NB4 (cell line): ENCODE data around the gene CHTF18.

Experiments
- MYC ChIP-seq: IDR thresholded peaks from 2 replicates; pipeline ENCODE4 v1.6.1; 2011; ENCODE audit warnings: low read depth, low read length
- POLR2A ChIP-seq: IDR thresholded peaks from 2 replicates; pipeline ENCODE4 v1.6.1; 2011; ENCODE audit warnings: mild to moderate bottlenecking; ENCODE audit not compliant: insufficient read length; ENCODE audit errors: extremely low read depth
- TF ChIP-seq, protein P1 (sequence below): IDR thresholded peaks from one replicate; pipeline ENCODE4 v1.5.1; 2012; ENCODE audit warnings: low read depth, low read length
- TF ChIP-seq, protein P2 (sequence below): IDR thresholded peaks from 2 replicates; pipeline ENCODE4 v1.6.1; 2011; ENCODE audit warnings: low read depth, low read length

DNA sequence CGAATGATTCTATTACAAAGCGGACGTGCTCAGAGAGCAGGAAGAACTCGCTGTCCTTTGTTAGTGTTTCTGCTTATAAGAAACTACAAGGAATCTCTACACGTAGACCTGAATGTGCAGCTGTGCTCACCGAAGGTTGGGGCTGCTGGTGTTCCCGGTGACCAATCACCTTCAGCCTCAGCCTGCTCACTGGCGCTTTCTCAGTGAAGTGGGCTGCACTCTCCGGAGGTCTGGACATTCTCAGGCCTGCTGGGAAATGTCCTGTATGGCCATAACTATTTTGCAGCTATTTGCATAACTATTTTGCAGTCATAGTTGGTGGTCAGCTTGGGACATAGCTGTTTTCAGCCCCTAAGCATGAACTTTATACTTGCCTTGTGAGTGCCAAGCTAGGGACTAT, 37.9 kb upstream of the CHTF18 start:
- TF ChIP-seq, protein P1, sequence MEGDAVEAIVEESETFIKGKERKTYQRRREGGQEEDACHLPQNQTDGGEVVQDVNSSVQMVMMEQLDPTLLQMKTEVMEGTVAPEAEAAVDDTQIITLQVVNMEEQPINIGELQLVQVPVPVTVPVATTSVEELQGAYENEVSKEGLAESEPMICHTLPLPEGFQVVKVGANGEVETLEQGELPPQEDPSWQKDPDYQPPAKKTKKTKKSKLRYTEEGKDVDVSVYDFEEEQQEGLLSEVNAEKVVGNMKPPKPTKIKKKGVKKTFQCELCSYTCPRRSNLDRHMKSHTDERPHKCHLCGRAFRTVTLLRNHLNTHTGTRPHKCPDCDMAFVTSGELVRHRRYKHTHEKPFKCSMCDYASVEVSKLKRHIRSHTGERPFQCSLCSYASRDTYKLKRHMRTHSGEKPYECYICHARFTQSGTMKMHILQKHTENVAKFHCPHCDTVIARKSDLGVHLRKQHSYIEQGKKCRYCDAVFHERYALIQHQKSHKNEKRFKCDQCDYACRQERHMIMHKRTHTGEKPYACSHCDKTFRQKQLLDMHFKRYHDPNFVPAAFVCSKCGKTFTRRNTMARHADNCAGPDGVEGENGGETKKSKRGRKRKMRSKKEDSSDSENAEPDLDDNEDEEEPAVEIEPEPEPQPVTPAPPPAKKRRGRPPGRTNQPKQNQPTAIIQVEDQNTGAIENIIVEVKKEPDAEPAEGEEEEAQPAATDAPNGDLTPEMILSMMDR = no peak
- TF ChIP-seq, protein P2, sequence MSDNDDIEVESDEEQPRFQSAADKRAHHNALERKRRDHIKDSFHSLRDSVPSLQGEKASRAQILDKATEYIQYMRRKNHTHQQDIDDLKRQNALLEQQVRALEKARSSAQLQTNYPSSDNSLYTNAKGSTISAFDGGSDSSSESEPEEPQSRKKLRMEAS = no peak
- no peak for TF ChIP-seq MYC
- TF ChIP-seq POLR2A = no peak
